Activated gamma-delta T cell (primary cell): ENCODE measurements around the gene HOXA6.
A peak's percentile ranks its signal among the peaks of the same experiment; 100 is the strongest.

Experiments
- DNase-seq: peaks from one replicate; lab custom pipeline; 2025; lab: John Stamatoyannopoulos, UW

The HOXA6 gene

DNA sequence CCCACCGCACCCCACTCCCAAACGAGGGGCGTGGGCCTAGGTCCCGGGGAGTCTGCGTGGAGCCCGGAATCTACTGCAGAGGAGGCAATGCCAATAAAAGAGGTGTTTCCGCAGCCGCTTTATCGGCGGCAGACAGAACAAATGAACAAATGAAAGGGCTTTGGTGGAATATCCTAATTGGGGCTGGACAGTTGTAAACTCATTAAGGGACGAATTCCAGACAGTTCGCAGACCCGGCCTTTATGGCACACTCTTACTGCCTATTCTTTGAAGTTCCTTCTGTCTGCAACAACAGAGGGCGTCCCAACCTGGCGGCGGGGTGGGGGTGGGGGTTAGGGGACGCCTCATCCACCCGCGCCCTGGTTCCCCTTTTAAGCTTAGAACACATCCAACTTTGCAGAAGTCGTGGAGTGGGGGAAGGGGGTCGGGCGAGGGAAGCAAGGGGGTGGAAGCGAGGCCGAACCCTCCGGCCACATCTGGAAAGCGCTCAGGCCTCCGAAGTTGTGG lies 13.7 kb upstream of the HOXA6 start:
- DNase-seq, result no peak

DNA sequence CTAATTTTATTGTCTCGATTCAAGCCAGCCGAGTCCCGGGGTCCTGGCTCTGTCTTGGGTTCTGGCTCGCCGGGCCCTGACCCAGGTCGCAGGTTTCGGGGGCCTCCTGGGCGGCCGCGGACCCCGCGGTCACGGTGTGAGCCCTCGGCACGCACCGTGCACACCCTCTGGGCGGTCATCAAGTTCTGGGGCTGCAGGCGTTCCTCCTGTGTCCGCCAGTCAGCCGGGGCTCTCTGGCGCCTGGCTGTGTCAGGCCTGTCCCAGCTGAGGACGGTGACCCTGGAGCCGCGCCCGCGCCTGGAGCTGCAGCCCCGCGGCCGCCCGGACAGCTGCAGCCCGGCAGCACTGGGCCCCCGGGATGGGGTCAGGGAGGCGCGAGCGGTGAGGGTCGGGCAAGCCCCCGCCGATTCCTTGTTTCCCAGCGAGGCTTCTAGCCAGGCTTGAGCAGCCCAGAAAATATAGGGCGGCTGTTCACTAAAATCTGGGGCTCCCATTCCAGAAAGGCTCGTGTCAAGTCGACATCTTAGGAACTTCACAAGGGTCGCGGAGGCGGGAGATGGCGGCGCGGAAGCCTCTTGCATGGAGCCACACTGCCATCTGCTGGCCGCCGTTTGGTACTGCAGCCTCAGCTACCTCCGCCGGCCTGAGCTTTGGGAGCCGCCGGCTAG lies 13.1 kb upstream of the HOXA6 start:
- peak; percentile 65 for DNase-seq

DNA sequence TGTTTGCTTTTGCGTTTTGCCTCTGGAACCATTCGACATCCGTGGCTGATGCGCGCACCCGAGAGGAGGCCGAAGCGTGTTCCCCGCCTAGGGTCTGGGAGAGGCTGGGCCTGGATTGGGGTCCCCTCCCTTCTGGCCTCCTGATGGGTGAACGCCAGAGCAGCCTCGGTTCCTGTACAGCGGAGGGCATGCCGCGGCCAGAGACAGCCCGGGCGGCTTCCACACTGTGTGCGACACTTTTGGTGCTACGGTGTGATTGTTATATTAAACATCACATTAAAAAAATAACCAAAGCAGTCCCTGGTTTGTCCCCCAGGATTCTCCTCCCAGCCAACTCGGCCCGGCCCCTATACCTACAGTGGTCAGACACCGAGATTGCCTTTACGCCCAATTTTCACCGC lies 12.6 kb upstream of the HOXA6 start:
- DNase-seq, result no peak

DNA sequence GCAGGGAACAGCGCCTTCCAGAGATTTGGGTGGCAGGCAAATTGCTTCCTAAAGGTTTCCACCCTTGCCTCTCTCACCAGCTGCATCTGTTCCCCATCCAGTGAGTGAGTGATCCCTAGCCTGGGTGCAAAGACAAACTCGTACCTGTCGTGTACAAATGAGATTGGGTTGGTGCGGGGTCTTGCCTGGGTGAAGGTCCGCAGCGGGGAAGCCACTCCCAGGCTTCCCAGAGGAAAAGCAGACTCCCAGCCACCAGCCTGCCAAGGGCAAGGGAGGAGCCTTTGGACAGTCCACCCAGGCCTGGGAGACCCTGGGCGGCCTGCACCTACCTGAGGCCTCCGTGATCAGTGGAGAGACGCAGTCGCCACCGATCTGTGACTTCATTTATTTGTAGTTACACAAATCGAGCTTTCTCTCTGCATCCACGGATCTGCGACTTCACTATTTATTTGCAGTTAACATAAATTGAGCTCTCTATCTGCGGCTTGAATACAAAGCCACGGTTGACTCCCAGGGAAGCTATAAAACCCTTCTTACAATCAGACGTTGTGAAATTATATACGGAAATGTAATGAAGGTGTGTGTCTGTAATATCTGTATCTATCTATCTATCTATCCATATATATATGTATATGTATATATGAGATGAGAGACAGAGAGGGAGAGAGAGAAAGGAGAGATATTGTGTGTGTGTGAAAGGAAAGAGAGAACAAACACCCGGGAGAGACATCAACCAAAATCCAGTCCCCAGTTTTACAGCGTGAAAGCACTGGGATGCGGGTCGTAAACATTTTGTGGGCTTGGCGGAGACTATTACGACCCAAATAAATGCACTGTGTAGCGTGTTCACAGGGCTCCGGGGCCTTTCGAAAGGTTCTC lies 11.9 kb upstream of the HOXA6 start:
- no peak for DNase-seq

DNA sequence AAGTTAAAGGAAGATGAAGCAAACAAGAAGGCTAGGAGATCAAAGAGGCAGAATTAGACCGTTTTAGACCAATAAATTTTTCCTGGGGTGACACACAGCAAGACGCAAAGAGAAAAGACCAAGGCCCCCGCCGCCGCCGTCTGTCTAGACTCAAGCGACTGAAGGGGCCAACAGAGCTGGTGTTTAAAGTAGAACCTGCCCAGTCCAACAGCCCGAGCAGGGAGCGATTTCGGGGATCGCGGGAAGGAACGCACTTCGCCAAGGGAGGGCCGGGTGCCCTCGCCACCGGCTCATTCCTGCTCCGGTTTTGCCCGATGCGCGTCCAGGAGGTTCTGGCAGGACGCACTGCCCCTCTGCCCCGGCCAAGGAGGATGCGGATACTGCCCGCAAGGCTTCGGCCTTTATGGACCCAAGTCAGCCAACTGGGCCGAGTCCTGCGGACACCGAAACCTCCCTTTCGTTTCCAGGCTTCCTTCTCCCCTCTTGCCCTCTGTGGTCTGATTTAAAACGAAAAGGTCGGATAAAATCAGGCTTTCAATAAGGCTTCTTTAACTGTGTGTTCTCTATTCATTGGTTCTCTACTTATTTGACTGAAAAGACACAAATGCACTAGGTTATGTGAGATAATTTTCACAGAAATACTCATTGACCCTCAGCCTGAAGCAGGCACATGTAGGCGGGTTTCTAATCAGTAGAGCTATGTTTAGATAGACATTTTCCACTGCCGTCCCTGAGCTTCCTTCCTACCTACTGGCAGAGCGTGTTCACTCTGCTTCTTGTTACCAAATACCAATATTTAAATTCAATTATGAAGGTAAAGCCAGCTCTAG lies 11.1 kb upstream of the HOXA6 start:
- no peak for DNase-seq

DNA sequence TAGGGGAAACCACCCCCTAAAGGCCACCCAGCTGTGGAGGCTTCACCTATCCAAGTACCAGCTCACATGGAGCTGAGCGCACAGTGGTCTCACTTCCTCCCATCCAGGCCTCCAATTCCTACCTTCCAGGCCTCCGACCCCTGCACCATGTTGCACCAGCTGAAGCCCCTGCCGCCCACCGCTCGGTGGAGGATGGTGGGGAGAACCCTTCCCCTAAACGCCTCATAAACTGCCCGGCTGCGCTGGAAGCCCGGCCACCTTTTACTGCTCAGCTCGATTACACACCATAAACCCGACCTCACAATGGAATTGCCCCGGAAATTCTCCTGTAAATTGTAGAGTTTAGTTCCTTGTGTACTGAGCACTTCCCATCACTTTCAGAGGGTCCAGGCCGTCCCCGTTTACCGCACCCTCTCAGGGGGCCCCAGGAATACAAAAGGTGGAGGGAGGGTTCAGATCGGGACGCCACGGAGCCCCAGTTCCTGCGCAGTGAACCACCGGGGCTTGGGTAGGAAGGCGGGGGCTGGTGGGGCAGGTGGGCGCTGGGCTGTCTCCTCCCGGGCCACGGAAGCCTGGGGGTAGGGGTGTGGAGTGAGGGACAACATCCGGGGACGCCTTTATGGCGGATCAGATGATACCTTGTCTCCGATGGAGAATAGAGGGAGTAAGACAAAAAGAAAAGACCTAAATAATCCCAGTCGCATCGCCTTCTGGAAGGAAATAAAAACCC lies 10.3 kb upstream of the HOXA6 start:
- DNase-seq, result no peak

DNA sequence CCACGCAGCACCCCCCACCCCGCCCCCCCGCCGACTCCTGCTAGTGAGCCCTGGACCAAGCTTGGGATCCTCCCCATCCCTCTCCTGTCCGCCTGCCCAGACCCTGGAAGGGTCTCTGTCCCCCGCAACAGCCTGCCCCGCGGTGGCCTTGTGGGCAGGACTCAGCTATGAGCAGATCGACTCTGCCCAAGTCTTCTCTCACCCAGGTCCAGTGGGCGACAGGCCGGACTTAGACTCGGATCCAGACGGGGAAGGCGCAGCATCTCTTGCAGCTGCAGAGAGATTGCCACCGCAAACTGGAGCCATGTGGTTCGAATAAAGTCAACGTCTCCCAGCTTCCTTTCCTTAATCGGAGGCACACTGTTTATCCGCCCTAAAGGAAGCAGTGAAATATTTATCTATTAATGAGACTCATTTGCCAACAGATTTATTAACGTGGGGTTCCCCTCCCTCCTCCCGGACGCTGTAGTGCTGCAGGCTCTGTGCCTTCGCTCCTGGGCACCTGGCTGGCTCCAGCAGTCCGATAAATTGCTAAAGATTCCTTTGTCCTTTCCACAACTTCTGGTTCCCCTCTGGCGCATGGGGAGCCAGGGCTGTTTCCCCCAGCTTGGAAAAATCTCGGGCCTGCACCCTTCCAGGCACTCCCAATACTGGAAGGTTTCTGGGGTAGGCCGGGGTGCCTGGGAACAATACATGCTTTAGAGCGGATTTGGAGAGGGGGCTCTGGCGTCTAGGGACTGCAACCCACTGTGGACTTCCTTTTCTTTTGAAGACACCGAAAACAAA lies 9.5 kb upstream of the HOXA6 start:
- no peak for DNase-seq

DNA sequence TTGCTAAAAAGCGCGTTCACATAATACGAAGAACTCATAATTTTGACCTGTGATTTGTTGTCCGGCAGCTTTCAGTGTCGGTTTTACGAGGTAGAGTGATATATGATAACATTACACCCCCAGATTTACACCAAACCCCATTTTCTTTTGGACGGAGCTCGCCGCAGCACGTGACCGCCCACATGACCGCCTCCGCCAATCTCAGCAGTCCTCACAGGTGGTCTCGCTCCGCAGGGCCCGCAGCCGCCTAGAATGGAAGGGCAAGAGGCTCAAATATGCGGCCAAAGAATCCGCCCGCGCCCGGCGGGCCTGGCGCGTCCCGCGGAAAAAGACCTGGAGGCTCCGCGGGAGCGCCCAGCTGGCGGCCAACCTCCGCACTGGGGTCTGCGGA lies 8.9 kb upstream of the HOXA6 start, which contains the start of gene HOXA7:
TSS of gene HOXA7 (minus strand) at position 168 of the 391 bp plus-strand sequence. CDS start at position 38, 130 bp downstream.
- no peak for DNase-seq

DNA sequence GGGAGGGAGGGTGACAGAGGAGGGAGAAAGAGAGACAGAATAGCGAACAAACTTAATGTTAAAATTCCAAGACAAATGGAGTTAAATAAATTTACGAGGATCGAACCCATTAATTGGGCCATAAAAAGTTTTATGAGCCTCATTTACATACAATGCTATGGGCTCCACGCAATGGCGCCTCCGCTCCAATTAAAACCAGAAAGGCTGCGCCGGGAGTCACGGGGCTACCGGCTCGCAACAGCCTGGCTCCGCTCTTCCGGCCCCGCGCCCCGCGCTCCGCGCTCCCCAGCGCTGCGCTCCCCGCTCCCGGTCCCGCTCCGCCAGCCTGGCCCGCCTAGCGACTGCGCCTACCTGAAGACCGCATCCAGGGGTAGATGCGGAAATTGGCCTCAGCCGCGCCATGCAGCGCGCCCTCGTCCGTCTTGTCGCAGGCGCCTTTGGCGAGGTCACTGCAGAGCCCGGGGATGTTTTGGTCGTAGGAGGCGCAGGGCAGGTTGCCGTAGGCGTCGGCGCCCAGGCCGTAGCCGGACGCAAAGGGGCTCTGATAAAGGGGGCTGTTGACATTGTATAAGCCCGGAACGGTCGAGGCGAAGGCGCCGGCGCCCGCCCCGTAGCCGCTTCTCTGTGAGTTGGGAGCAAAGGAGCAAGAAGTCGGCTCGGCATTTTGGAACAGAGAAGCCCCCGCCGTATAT lies 8.4 kb upstream of the HOXA6 start:
- DNase-seq, result no peak

DNA sequence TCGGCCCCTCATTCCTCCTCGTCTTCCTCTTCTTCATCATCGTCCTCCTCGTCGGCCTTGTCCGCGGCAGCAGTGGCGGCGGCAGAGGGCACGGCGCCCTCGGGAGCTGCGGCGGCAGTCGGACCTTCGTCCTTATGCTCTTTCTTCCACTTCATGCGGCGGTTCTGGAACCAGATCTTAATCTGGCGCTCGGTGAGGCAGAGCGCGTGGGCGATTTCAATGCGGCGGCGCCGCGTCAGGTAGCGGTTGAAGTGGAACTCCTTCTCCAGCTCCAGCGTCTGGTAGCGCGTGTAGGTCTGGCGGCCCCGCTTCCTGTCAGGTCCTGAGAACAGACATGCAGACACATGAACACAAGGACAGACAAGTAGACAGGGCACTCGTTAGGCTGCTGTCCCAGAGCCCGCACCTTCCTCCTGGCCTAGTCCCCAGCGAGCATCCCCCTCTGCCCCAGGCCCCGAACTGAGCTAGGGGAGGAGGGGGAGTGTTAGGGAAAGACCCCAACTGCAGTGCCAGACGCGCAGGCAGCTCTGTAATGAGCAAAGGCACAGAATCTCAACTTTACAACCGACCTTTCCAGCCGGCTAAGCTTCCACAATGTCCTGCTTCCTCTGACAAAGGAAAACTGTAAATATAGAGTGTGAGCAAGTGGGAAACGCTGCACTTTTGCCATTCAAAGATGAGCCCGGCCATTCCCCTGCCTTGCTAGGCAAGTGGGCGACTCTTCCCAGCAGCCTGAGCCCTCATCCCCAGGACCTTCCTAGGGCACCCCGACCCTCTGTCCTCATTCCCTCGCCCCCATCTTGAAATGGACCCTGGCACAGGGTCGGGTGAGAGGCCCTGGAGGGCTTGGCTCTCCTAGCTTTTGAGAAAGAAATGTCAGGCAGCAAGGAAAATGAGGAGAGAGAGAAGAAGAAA lies 7.6 kb upstream of the HOXA6 start:
- no peak for DNase-seq

DNA sequence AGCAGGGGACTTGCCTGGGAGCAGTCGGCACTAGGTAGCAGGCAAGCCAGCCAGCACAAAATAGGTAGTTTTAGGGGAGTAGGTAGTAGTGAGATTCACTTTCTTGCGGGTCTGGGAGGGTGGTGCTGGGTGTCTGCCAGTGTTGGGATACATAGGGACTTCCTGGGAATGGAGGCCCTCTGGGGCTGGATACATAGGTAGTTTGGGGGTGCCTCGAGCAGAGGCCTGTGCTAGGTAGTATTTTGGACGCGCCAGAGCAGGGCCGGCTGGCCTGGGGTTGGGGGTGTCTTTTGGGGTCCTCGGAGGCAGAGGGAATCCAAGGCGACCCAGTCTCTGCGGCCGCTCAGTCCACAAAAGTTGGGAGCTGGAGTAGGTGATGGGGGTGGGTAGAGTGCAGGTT lies 6.8 kb upstream of the HOXA6 start:
- no peak for DNase-seq

DNA sequence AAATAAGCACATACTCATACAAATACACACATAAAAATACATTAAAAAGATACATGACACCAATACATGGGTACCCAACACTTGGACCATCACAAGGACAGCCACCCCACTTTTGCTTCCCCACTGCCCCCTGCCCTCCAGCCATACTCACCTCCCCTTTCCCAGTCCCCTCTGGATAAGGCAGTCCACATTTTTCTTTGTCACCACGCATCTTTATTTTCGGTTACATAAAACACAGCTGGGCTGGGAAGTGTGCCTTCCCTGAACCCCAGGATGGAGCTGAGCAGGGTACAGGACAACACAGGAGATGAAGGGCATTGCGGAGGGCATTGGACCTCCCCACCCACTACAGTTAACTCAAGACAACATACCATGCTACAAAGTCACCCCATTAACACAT lies 6.0 kb upstream of the HOXA6 start:
- DNase-seq, result no peak

DNA sequence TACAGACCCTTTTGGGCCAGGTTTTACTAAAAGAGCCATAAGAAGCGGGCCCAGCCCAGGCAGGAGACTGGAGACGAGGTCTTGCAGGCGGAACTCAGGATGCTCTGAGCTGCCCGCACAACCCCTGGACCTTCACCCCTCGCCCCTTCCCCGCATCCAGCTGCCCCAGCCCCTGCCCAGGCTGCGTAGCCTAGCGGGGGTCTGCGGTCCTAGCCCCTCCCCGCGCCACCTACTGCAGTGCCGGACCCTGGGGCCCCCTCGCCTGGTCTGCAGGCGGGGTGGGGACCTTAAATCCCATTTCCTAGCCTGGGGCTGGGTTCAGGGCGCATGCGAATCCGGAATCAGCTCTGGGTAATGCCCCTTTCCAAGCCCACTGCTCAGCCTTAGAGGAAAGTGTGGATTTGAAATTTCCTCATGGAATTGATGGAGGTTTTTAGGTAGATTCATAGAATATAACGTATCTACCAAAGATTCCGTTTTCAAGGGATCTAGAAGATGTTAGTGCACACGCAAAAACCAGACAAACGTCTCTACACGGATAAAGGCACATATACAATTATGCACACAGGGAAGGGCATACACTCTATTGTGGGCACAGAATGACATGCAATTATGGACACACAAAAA lies 5.4 kb upstream of the HOXA6 start:
- no peak for DNase-seq

DNA sequence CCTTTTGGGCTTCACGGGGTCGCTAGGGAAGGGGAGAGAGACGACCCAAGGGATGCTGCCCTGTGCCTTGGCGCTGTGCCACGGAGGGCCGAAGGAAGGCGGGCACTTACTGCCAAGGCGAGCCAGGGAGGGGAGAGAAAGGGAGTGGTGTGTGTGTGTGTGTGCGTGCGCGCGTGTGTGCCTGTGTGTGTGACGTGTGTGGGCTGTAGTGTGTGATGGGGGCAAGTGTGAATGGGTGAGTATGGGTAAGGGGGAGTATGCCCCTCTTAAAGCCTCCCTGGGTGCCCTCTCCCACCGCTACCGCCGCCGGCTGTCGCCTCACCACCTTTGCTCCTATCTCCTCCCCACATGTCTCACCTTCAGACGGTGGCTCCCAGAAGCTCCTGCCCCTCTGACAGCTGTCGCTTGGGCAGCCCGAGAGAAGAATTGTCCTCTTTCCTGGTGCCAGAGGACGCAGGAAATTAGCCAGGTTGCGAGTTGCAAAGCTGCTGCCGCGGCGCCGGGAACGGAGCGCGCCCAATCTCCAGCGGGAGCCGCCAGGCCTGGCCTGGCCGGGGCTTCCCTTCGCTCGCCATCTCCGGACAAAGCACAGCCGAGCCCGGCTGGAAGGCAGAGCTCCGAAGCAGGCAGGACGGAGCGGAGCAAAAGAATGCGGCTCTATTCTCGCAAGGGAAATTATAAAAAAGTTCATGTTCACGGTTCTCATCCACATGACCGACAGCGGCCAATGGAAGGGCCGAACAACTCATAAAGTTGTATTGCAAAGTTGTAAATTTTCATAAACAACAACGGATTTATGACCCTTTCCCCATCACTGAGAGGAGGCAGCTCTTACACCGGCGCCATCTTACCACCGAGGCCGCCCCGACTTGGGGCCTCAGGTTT lies 4.6 kb upstream of the HOXA6 start, which contains the start of gene HOXA3:
TSS of gene HOXA3 (minus strand) at position 653 of the 885 bp plus-strand sequence. CDS start 41,943 bp downstream, outside the sequence.
- no peak for DNase-seq

DNA sequence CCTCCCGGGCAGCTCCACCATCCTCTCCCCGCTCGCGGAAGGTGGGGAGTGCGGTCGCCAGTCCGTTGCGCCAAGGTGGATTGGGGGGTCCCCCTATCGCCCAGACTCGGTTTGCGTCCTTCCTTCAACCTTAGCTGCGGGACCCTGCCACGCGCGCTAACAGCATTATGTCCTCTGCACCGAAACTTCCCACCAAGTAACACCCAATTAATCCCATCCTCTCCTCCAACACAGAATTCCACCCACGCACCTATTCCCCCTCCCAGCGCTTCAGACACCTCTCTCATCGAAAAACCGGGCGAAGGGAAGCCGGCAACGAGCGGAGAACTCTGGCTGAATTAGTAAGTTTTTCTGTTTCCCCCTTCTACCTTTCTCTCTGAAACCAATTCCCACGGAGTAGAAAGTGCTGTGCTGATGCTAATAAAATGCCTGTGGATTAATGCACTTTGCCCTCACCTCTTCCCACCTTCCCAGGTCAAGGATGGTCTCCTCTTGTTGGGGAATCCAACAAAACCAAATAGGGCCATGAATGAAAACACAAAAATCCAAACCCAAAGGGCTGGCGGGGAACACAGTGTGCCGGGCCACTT lies 3.9 kb upstream of the HOXA6 start:
- no peak for DNase-seq

DNA sequence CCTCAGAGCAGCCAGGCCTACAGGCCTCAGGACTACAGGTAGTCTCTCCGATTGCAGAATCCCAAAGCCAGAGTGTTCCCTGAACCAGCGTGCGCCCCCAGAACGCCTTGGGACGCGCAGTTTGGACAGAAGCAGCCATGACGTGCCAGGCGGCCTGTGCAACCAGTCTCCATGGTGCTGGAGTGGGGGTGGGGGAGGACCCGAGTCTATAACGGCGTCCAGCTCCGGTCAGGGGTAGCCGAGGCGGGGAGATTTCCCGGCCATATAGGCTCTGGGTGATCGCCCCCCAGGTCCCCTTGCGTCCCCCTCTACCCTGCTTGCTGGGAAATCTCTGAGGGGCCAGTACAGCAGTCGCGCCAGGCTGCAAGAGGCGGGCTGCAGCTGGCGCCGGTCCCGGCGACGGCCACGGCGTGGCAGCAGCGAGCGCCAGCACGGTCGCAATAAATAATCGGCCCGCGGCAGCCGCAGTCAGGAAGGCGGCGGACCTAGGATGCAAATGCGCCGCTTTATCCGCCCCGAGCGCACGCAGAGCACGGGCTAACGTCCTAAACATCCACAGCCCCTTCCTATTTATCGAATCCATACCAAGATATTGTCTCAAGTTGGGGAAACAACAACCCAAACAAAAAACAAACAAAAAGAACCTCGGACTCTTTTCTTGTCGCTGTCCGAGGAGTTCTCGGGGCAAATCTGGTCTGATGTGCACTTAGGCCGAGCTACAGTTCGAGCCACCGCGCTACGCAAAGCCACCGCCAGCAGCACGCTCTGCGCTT lies 3.2 kb upstream of the HOXA6 start:
- peak; percentile 45 for DNase-seq
